Cardiac fibroblast (primary cell): ENCODE measurements around the gene RFC2.
"Not testable (repeated sequence)": the region's sequence is repeated elsewhere in the genome, so short reads cannot be mapped to it uniquely, and the experiment has no call there.

ENCODE experiments used
- DNase-seq, 2 donors: peaks; one replicate each; pipeline versions ENCODE4 v3.0.0 to v3.0.0-alpha.2; 2010; ENCODE audit warnings: low read depth in 2 of 2
- H3K4me3 ChIP-seq, 2 donors: replicated peaks in 1 of 2; 1 replicate in 1 of 2; 2 replicates in 1 of 2; pipeline ENCODE4 v1.5.1; 2011; ENCODE audit warnings: low read depth in 2 of 2, low read length in 2 of 2, mild to moderate bottlenecking in 2 of 2, moderate library complexity in 1 of 2
- CTCF ChIP-seq: IDR thresholded peaks from one replicate; pipeline ENCODE4 v1.5.1; 2011; ENCODE audit warnings: low read depth, mild to moderate bottlenecking, low read length, inconsistent platforms

RFC2 gene

GRCh38 chr7:74206589-74207120 is 47.5 kb downstream of the RFC2 start:
- peak overlapping the region in 1 of 2 donors; percentile 16 for H3K4me3 ChIP-seq
- TF ChIP-seq CTCF, result peak; percentile 93
- DNase-seq, result peak; percentile 76 to 78

GRCh38 chr7:74206052-74206451 is 48.1 kb downstream of the RFC2 start:
- H3K4me3 ChIP-seq, DNase-seq: not testable (repeated sequence)

GRCh38 chr7:74203956-74204618 is 50.1 kb downstream of the RFC2 start:
- H3K4me3 ChIP-seq, result no peak overlapping the region
- no peak for TF ChIP-seq CTCF

GRCh38 chr7:74202841-74203556 is 51.2 kb downstream of the RFC2 start:
- DNase-seq, result peak; percentile 53 to 73
- no peak overlapping the region for H3K4me3 ChIP-seq
- TF ChIP-seq CTCF, result peak; percentile 61

More at GRCh38 chr7:74203956-74204618, 50.1 kb downstream of the RFC2 start:
- no peak for DNase-seq

GRCh38 chr7:74199551-74200355 is 54.4 kb downstream of the RFC2 start:
- no peak overlapping the region for H3K4me3 ChIP-seq
- TF ChIP-seq CTCF, result no peak
- peak in 1 of 2 donors; percentile 27 for DNase-seq

- no peak for TF ChIP-seq CTCF
- H3K4me3 ChIP-seq, result no peak overlapping the region
- no peak for DNase-seq
Measured at GRCh38 chr7:74197449-74198124, 56.6 kb downstream of the RFC2 start.

- DNase-seq, result not testable (repeated sequence)
Measured at GRCh38 chr7:74195968-74196654, 58.1 kb downstream of the RFC2 start.

GRCh38 chr7:74195139-74195860 is 58.9 kb downstream of the RFC2 start:
- H3K4me3 ChIP-seq, result not testable (repeated sequence)
- peak in 1 of 2 donors; percentile 52 for DNase-seq

More at GRCh38 chr7:74195968-74196654, 58.1 kb downstream of the RFC2 start:
- not testable (repeated sequence) for H3K4me3 ChIP-seq
